PC-9 (cell line): ENCODE results near the gene RASA4.
"Not testable (repeated sequence)": the region's sequence is repeated elsewhere in the genome, so short reads cannot be mapped to it uniquely, and the experiment has no call there.

Experiments
- EZH2 ChIP-seq: fragments of 200-600 bp; sonication (generic); IDR thresholded peaks from 2 replicates; pipeline ENCODE4 v1.8.0; 2017; ENCODE audit warnings: antibody characterized with exemption, low read depth
- TF ChIP-seq, protein P1 (sequence below): fragments of 200-600 bp; sonication (generic); conservative IDR thresholded peaks from 2 replicates; pipeline ENCODE4 v1.6.1; 2017; ENCODE audit warnings: mixed run types, antibody characterized with exemption, mild to moderate bottlenecking, moderate library complexity

DNA sequence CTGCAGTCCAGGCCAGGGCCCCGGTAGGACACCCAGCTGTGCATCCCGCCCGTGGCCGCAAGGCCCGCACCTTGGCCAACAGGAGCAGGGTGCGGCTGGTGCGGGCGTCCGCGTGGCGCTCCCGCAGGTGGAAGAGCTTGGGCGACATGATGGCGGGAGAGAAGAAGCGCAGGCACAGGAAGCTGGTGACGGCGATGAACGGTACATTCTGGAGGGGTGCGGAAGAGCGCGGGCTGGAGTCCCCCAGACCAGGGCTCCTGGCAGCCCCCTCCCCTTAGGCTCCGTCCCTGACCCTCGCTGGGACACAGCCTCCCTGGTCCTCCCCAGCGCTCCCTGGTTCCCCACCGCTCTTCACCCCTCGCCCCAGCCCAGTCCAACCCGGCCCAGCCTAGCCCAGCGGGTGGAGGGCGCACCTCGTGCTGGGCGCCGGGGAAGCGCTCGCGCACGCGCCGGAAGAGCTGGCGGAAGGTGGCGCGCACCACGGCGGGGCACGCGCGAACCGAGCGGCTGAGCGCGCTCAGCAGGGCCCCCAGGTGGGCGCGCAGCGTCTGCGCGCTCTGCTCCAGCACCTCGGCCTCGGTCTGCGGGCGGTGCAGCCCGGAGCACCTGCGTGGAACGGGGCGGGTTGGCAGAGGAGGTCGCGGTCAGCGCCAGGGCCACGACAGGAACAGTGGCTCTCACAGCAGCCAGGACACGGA lies 22.8 kb downstream of the RASA4 start:
- TF ChIP-seq, protein P1, sequence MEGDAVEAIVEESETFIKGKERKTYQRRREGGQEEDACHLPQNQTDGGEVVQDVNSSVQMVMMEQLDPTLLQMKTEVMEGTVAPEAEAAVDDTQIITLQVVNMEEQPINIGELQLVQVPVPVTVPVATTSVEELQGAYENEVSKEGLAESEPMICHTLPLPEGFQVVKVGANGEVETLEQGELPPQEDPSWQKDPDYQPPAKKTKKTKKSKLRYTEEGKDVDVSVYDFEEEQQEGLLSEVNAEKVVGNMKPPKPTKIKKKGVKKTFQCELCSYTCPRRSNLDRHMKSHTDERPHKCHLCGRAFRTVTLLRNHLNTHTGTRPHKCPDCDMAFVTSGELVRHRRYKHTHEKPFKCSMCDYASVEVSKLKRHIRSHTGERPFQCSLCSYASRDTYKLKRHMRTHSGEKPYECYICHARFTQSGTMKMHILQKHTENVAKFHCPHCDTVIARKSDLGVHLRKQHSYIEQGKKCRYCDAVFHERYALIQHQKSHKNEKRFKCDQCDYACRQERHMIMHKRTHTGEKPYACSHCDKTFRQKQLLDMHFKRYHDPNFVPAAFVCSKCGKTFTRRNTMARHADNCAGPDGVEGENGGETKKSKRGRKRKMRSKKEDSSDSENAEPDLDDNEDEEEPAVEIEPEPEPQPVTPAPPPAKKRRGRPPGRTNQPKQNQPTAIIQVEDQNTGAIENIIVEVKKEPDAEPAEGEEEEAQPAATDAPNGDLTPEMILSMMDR: not testable (repeated sequence)
- TF ChIP-seq EZH2: not testable (repeated sequence)
